Mesenchymal stem cell (in vitro differentiated cells and primary cell): ENCODE measurements around the gene NIPAL4. TPM values are rescaled to one million over a fixed set of nuclear protein-coding genes. Genes with fewer than 3 reads are reported as not detected.
"Not testable (repeated sequence)": the region's sequence is repeated elsewhere in the genome, so short reads cannot be mapped to it uniquely, and the experiment has no call there.

Source experiments
- DNase-seq: peaks from one replicate; pipeline ENCODE4 v3.0.0-alpha.2; 2013
- H2AFZ ChIP-seq: one replicate; pipeline ENCODE4 v1.6.1; 2013; ENCODE audit warnings: low read depth, mild to moderate bottlenecking, control low read depth, inconsistent platforms, low read length, moderate library complexity
- H2AK5ac ChIP-seq: 2 replicates; pipeline ENCODE4 v1.6.1; 2013; ENCODE audit warnings: low read length, moderate library complexity, mild to moderate bottlenecking, inconsistent platforms; ENCODE audit not compliant: severe bottlenecking
- H2BK120ac ChIP-seq: one replicate; pipeline ENCODE4 v1.6.1; 2013; ENCODE audit warnings: low read depth, mild to moderate bottlenecking, inconsistent platforms, low read length, moderate library complexity
- H2BK12ac ChIP-seq, 2 experiments: one replicate each; pipeline ENCODE4 v1.6.1; 2013; ENCODE audit warnings: inconsistent platforms in 2 of 2, low read length in 2 of 2, mild to moderate bottlenecking in 2 of 2, moderate library complexity in 2 of 2, control low read depth in 1 of 2
- H2BK15ac ChIP-seq: one replicate; pipeline ENCODE4 v1.6.1; 2013; ENCODE audit warnings: mild to moderate bottlenecking, low read depth, inconsistent platforms; ENCODE audit not compliant: poor library complexity, severe bottlenecking
- H2BK5ac ChIP-seq: 2 replicates; pipeline ENCODE4 v1.6.1; 2013; ENCODE audit warnings: low read depth, mild to moderate bottlenecking, low read length, control low read depth, inconsistent platforms; ENCODE audit not compliant: poor library complexity, severe bottlenecking
- H3K14ac ChIP-seq, 2 experiments: one replicate each; pipeline ENCODE4 v1.6.1; 2013; ENCODE audit warnings: inconsistent platforms in 2 of 2, low read length in 2 of 2, control low read depth in 1 of 2, mild to moderate bottlenecking in 1 of 2, moderate library complexity in 1 of 2
- H3K18ac ChIP-seq, 2 experiments: one replicate each; pipeline ENCODE4 v1.6.1; 2013; ENCODE audit warnings: inconsistent platforms in 2 of 2, low read length in 2 of 2, control low read depth in 1 of 2, low read depth in 1 of 2, mild to moderate bottlenecking in 1 of 2
- H3K23ac ChIP-seq, 2 experiments: one replicate each; pipeline ENCODE4 v1.6.1; 2013; ENCODE audit warnings: inconsistent platforms in 2 of 2, low read length in 2 of 2, mild to moderate bottlenecking in 2 of 2, moderate library complexity in 2 of 2, control low read depth in 1 of 2
- H3K27ac ChIP-seq: 2 replicates; pipeline ENCODE4 v1.5.1; 2013; ENCODE audit warnings: mild to moderate bottlenecking, moderate library complexity, low read length, control low read depth, inconsistent platforms; ENCODE audit not compliant: poor library complexity, severe bottlenecking
- H3K27me3 ChIP-seq, 2 experiments: 2 replicates each; pipeline versions ENCODE4 v1.6.1 to v1.7.0; 2013; ENCODE audit warnings: low read length in 2 of 2, mild to moderate bottlenecking in 2 of 2, moderate library complexity in 2 of 2, control low read depth in 1 of 2, inconsistent platforms in 1 of 2; ENCODE audit not compliant: control insufficient read depth in 1 of 2, insufficient read depth in 1 of 2
- H3K36me3 ChIP-seq, 2 experiments: 2 replicates each; pipeline versions ENCODE4 v1.6.1 to v1.7.0; 2013; ENCODE audit warnings: low read length in 2 of 2, control low read depth in 1 of 2, inconsistent platforms in 1 of 2, low read depth in 1 of 2, mild to moderate bottlenecking in 1 of 2; ENCODE audit not compliant: insufficient read depth in 2 of 2, control insufficient read depth in 1 of 2
- H3K4ac ChIP-seq, 2 experiments: one replicate each; pipeline ENCODE4 v1.6.1; 2013; ENCODE audit warnings: inconsistent platforms in 2 of 2, low read length in 2 of 2, mild to moderate bottlenecking in 2 of 2, moderate library complexity in 2 of 2, control low read depth in 1 of 2, low read depth in 1 of 2
- H3K4me1 ChIP-seq: 2 replicates; pipeline ENCODE4 v1.6.1; 2013; ENCODE audit warnings: low read depth, low read length, control low read depth; ENCODE audit not compliant: control insufficient read depth, insufficient read depth
- H3K4me2 ChIP-seq: 2 replicates; pipeline ENCODE4 v1.6.1; 2013; ENCODE audit warnings: low read length, mild to moderate bottlenecking, inconsistent platforms; ENCODE audit not compliant: poor library complexity, severe bottlenecking
- H3K4me3 ChIP-seq, 2 experiments: 2 replicates each; pipeline versions ENCODE4 v1.5.1 to v1.7.0; 2013; ENCODE audit warnings: low read length in 2 of 2, mild to moderate bottlenecking in 2 of 2, control low read depth in 1 of 2, low read depth in 1 of 2; ENCODE audit not compliant: insufficient read depth in 1 of 2
- H3K79me1 ChIP-seq: replicated peaks from 2 replicates; pipeline ENCODE4 v1.6.1; 2013; ENCODE audit warnings: mild to moderate bottlenecking, control low read depth, low read length, inconsistent platforms; ENCODE audit not compliant: poor library complexity, severe bottlenecking
- H3K9ac ChIP-seq: 2 replicates; pipeline ENCODE4 v1.7.0; 2013; ENCODE audit warnings: mild to moderate bottlenecking, low read length, moderate library complexity
- H3K9me3 ChIP-seq: 2 replicates; pipeline ENCODE4 v1.7.0; 2013; ENCODE audit warnings: mild to moderate bottlenecking, low read length; ENCODE audit not compliant: control insufficient read depth
- H4K8ac ChIP-seq: one replicate; pipeline ENCODE4 v1.6.1; 2013; ENCODE audit warnings: inconsistent platforms, mild to moderate bottlenecking, low read length, moderate library complexity
- H4K91ac ChIP-seq: one replicate; pipeline ENCODE4 v1.6.1; 2013; ENCODE audit warnings: mild to moderate bottlenecking, low read length, inconsistent platforms
- WGBS: methylation state at CpG from one replicate; pipeline ENCODE4 v1.1.7; 2013; ENCODE audit warnings: mixed read lengths; 5-methylcytosine and 5-hydroxymethylcytosine counted together
- polyA plus RNA-seq, 2 experiments: library from polyadenylated mRNA; stranded (reverse); fragments of 200-250 nt; gene quantifications; one replicate each; pipeline ENCODE4 v1.2.3, GENCODE V29; 2013

The NIPAL4 gene
- polyA plus RNA-seq (2013, experiment 1 of 2) = 2.2 TPM
- polyA plus RNA-seq (2013, experiment 2 of 2) = 2.2 TPM

GRCh38 chr5:157459715-157460599, at the start of gene NIPAL4:
NIPAL4 (plus strand) TSS chr5:157460213; CDS start chr5:157460321, 108 bp downstream.
- no peaks in the 10 kb centered on the region for H3K36me3 ChIP-seq
- H3K4me1 ChIP-seq = peaks cover 12% of the 10 kb centered on the region
- no peak within 1 kb of the TSS for H4K91ac ChIP-seq
- no peak within 1 kb of the TSS for H2BK5ac ChIP-seq
- no peaks in the 10 kb centered on the region for H3K9me3 ChIP-seq
- 1% methylated on average over 43 of the region's 54 CpGs for WGBS
- peak within 1 kb of the TSS in 1 of 2 experiments; percentile 35 for H3K14ac ChIP-seq
- no peak within 1 kb of the TSS for H2AFZ ChIP-seq
- H2BK120ac ChIP-seq = no peak within 1 kb of the TSS
- H3K18ac ChIP-seq = peak within 1 kb of the TSS; percentile 61 to 74
- H3K79me1 ChIP-seq = no peaks in the 10 kb centered on the region
- peak within 1 kb of the TSS; percentile 56 to 62 for H3K4me3 ChIP-seq
- H4K8ac ChIP-seq = peak within 1 kb of the TSS; percentile 25
- H3K27me3 ChIP-seq = peaks cover 0 to 36% of the 10 kb centered on the region in 2 experiments
- H2BK15ac ChIP-seq = peak within 1 kb of the TSS; percentile 70
- H2AK5ac ChIP-seq = no peak within 1 kb of the TSS
- DNase-seq = peak; percentile 33
- H3K9ac ChIP-seq = peak within 1 kb of the TSS; percentile 9
- H2BK12ac ChIP-seq = peak within 1 kb of the TSS; percentile 49 to 83
- H3K23ac ChIP-seq = peak within 1 kb of the TSS in 1 of 2 experiments; percentile 47
- H3K27ac ChIP-seq = no peak within 1 kb of the TSS
- peak within 1 kb of the TSS in 1 of 2 experiments; percentile 32 for H3K4ac ChIP-seq
- H3K4me2 ChIP-seq = peak within 1 kb of the TSS; percentile 98

- H4K91ac ChIP-seq = no peak overlapping the region
- H3K4ac ChIP-seq = no peak overlapping the region
- H3K4me3 ChIP-seq = no peak overlapping the region
- no peak overlapping the region for H2BK15ac ChIP-seq
- H3K18ac ChIP-seq = no peak overlapping the region
- no peaks in the 10 kb centered on the region for H3K79me1 ChIP-seq
- H3K4me1 ChIP-seq = no peaks in the 10 kb centered on the region
- no peak overlapping the region for H3K23ac ChIP-seq
- H3K9ac ChIP-seq = no peak overlapping the region
- no peak overlapping the region for H3K14ac ChIP-seq
- H2BK120ac ChIP-seq = no peak overlapping the region
- no peak overlapping the region for H2BK12ac ChIP-seq
- no peak for DNase-seq
- no peak overlapping the region for H2AK5ac ChIP-seq
- H3K36me3 ChIP-seq = no peaks in the 10 kb centered on the region
- no peak overlapping the region for H4K8ac ChIP-seq
- H3K9me3 ChIP-seq = no peaks in the 10 kb centered on the region
- H3K27me3 ChIP-seq = no peaks in the 10 kb centered on the region
- no peak overlapping the region for H2BK5ac ChIP-seq
- no peak overlapping the region for H2AFZ ChIP-seq
- no peak overlapping the region for H3K4me2 ChIP-seq
- no peak overlapping the region for H3K27ac ChIP-seq
These were observed 44.2 kb upstream of the NIPAL4 start for GRCh38 chr5:157415838-157416237.

GRCh38 chr5:157419521-157419920, 40.5 kb upstream of the NIPAL4 start:
- H4K91ac ChIP-seq, H3K4me2 ChIP-seq, H3K4me1 ChIP-seq, H3K18ac ChIP-seq, H3K79me1 ChIP-seq, H2BK120ac ChIP-seq, H3K36me3 ChIP-seq, H3K4ac ChIP-seq, H3K9ac ChIP-seq, H2BK12ac ChIP-seq, H2AK5ac ChIP-seq, H2BK15ac ChIP-seq, H3K27me3 ChIP-seq, H3K27ac ChIP-seq, H3K9me3 ChIP-seq, DNase-seq, H2BK5ac ChIP-seq, H2AFZ ChIP-seq, H3K4me3 ChIP-seq, H3K23ac ChIP-seq, H3K14ac ChIP-seq, H4K8ac ChIP-seq: not testable (repeated sequence)
- WGBS = 95% methylated on average over 18 of the region's 30 CpGs

GRCh38 chr5:157429920-157430319, 30.1 kb upstream of the NIPAL4 start:
- not testable (repeated sequence) for H3K79me1 ChIP-seq, H2AK5ac ChIP-seq, H2BK120ac ChIP-seq, H3K27me3 ChIP-seq, H3K9ac ChIP-seq, H2BK5ac ChIP-seq, H3K18ac ChIP-seq, H3K4me3 ChIP-seq, H3K4ac ChIP-seq, H3K27ac ChIP-seq, DNase-seq, H3K4me2 ChIP-seq, H4K8ac ChIP-seq, H2BK12ac ChIP-seq, H2BK15ac ChIP-seq, H2AFZ ChIP-seq, H3K9me3 ChIP-seq, H3K4me1 ChIP-seq, H3K14ac ChIP-seq, H3K36me3 ChIP-seq, H3K23ac ChIP-seq, H4K91ac ChIP-seq
- 96% methylated on average over 5 of the region's 5 CpGs for WGBS
